MM.1S (cell line): ENCODE data around the gene SGPP1.

ENCODE experiments used
- EZH2 ChIP-seq: fragments of 300-600 bp; sonication (generic); optimal IDR thresholded peaks from 2 replicates; pipeline ENCODE3; 2017; ENCODE audit warnings: low read depth, mild to moderate bottlenecking, antibody characterized with exemption, low read length, mixed read lengths
- EZH2phosphoT487 ChIP-seq: fragments of 300-600 bp; sonication (generic); IDR thresholded peaks from 2 replicates; pipeline ENCODE4 v1.6.1; 2018; ENCODE audit warnings: antibody characterized with exemption, low read length
- TF ChIP-seq, protein P1 (sequence below): fragments of 300-600 bp; sonication (generic); IDR thresholded peaks from 2 replicates; pipeline ENCODE4 v1.5.1; 2016; ENCODE audit warnings: antibody characterized with exemption, low read length, mixed read lengths

DNA sequence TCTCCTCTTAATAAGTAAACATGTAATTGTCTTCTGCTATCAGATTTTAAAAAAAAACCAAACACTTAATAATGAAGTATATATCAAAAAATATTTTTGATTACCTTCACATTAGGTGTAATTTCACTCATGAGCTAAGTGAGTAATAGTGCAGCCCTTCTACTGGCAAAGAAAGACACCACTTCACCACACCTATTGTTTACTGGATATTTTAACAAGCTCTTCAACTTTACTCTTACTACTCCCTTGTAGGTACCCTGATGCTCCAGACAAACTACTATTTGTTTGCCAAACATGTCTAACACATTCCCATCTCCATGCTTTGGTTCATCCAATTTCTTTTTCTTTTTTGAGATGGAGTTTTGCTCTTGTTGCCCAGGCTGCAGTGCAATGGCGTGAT, 49.3 kb downstream of the SGPP1 start:
- TF ChIP-seq, protein P1, sequence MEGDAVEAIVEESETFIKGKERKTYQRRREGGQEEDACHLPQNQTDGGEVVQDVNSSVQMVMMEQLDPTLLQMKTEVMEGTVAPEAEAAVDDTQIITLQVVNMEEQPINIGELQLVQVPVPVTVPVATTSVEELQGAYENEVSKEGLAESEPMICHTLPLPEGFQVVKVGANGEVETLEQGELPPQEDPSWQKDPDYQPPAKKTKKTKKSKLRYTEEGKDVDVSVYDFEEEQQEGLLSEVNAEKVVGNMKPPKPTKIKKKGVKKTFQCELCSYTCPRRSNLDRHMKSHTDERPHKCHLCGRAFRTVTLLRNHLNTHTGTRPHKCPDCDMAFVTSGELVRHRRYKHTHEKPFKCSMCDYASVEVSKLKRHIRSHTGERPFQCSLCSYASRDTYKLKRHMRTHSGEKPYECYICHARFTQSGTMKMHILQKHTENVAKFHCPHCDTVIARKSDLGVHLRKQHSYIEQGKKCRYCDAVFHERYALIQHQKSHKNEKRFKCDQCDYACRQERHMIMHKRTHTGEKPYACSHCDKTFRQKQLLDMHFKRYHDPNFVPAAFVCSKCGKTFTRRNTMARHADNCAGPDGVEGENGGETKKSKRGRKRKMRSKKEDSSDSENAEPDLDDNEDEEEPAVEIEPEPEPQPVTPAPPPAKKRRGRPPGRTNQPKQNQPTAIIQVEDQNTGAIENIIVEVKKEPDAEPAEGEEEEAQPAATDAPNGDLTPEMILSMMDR, result no peak
- TF ChIP-seq EZH2phosphoT487 (no peak), EZH2 (no peak)
